Prostate gland (tissue), 2 donors: ENCODE measurements around the gene DCHS2.

Source experiments
- CTCF ChIP-seq, 4 experiments: fragments of 200-600 bp in 2 of 4; fragments of 450-650 bp in 2 of 4; sonication (generic) in 2 of 4; IDR thresholded peaks; 1 replicate in 3 of 4; 2 replicates in 1 of 4; pipeline ENCODE4 v1.5.1; 2016 to 2019; ENCODE audit warnings: antibody characterized with exemption in 4 of 4, mild to moderate bottlenecking in 2 of 4, moderate library complexity in 2 of 4
- POLR2A ChIP-seq: fragments of 450-650 bp; IDR thresholded peaks from one replicate; pipeline ENCODE4 v1.6.1; 2016; ENCODE audit warnings: antibody characterized with exemption, mild to moderate bottlenecking

- TF ChIP-seq POLR2A (no peak), CTCF (IDR thresholded peaks at IDR 0.05) (no peak)
Observed at GRCh38 chr4:154329939-154330338, 161.7 kb downstream of the DCHS2 start.
